Effector memory CD4-positive, alpha-beta T cell (primary cell): Measurements from ENCODE around the gene IL20.

Experiments
- DNase-seq, 3 donors: peaks; one replicate each; pipeline ENCODE4 v3.0.0-alpha.2; 2020
- H3K27ac ChIP-seq: 2 replicates; pipeline ENCODE4 v1.7.0; 2013; ENCODE audit warnings: mild to moderate bottlenecking, low read length, moderate library complexity; ENCODE audit not compliant: insufficient read depth, poor library complexity, severe bottlenecking
- H3K27me3 ChIP-seq: replicated peaks from 2 replicates; pipeline ENCODE4 v1.7.0; 2013; ENCODE audit warnings: mild to moderate bottlenecking, low read length; ENCODE audit not compliant: insufficient read depth, control insufficient read depth, poor library complexity, severe bottlenecking
- H3K36me3 ChIP-seq: 2 replicates; pipeline ENCODE4 v1.7.0; 2013; ENCODE audit warnings: mild to moderate bottlenecking, low read length, moderate library complexity; ENCODE audit not compliant: control insufficient read depth, insufficient read depth
- H3K4me1 ChIP-seq: 2 replicates; pipeline ENCODE4 v1.7.0; 2013; ENCODE audit warnings: low read length, mild to moderate bottlenecking; ENCODE audit not compliant: control insufficient read depth, insufficient read depth, poor library complexity, severe bottlenecking
- H3K4me3 ChIP-seq: 2 replicates; pipeline ENCODE4 v1.7.0; 2013; ENCODE audit warnings: low read length, low read depth, mild to moderate bottlenecking; ENCODE audit not compliant: insufficient read depth, poor library complexity, severe bottlenecking
- H3K9me3 ChIP-seq: 2 replicates; pipeline ENCODE4 v1.7.0; 2013; ENCODE audit warnings: mild to moderate bottlenecking, low read length, moderate library complexity; ENCODE audit not compliant: control insufficient read depth

The IL20 gene

DNA sequence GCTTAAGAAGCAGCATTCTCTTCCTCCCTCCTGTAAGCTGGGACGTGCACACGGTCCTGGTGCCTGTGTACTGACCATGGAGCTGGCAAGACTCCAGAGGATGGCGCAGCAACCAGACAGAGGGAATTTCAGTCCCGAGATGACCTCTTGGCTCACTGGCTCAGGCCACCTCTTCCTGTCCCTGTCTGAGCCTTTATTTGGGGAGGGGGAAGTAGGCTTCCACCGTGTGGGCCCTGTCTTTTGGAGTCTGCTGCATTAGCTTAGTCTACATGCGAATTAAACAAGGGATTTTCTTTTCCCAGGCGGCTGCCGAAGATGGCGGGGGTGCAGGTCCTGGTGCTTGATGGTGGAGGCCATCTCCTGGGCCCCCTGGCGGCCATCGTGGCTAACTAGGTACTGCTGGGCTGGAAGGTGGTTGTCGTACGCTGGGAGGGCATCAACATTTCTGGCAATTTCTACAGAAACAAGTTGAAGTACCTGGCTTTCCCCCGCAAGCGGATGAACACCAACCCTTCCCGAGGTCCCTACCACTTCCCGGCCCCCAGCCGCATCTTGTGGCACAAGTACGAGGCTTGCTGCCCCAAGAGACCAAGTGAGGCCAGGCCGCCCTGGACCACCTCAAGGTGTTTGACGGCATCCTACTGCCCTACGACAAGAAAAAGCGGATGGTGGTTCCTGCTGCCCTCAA, 42.0 kb downstream of the IL20 start:
- Histone ChIP-seq H3K9me3 (no peaks in the 10 kb centered on the region), H3K36me3 (peaks cover 65% of the 10 kb centered on the region), H3K27me3 (no peaks in the 10 kb centered on the region), H3K4me3 (no peak overlapping the region), H3K27ac (peak overlapping the region; percentile 14), H3K4me1 (peaks cover 61% of the 10 kb centered on the region)
- DNase-seq = no peak

DNA sequence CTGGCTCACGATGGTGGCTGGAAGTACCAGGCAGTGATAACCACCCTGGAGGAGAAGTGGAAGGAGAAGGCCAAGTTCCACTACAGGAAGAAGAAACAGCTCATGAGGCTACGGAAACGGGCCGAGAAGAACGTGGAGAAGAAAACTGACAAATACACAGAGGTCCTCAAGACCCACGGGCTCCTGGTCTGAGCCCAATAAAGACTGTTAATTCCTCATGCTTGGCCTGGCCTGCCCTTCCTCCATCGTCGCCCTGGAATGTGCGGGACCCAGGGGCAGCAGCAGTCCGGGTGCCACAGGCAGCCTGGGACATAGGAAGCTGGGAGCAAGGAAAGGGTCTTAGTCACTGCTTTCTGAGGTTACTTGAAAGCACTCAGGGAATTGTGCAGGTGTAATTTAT, 42.6 kb downstream of the IL20 start:
- peaks cover 67% of the 10 kb centered on the region for H3K4me1 ChIP-seq
- no peaks in the 10 kb centered on the region for H3K27me3 ChIP-seq
- peaks cover 65% of the 10 kb centered on the region for H3K36me3 ChIP-seq
- DNase-seq = no peak
- no peaks in the 10 kb centered on the region for H3K9me3 ChIP-seq
- no peak overlapping the region for H3K4me3 ChIP-seq
- no peak overlapping the region for H3K27ac ChIP-seq

GRCh38 chr1:206909161-206909882, 43.9 kb downstream of the IL20 start:
- peaks cover 62% of the 10 kb centered on the region for H3K36me3 ChIP-seq
- peaks cover 68% of the 10 kb centered on the region for H3K4me1 ChIP-seq
- peak overlapping the region; percentile 47 for H3K4me3 ChIP-seq
- peak overlapping the region; percentile 49 for H3K27ac ChIP-seq
- peak; percentile 24 to 38 (median 36) for DNase-seq
- no peaks in the 10 kb centered on the region for H3K9me3 ChIP-seq
- H3K27me3 ChIP-seq = no peaks in the 10 kb centered on the region

DNA sequence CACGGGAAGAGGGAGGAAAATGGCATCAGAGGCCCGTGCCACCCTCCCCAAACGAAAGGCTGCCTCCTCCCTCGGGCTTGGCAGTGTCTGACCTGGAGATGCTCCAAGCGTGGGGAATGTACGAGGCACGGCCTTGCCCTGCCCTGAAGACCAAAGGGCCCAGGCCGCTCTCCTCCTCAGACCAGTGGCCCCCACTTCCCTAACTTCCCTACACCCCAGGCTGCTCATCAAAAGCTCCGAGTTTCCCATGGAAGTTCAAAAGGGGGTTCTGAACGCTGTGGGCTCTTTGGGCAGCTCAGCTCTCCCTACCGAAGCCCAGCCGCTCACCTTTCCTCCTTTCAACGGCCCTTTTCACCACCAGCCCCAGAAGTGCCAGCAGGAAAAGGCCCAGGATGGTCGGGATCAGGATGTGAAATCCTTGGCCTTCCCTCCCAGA, 44.5 kb downstream of the IL20 start:
- peaks cover 60% of the 10 kb centered on the region for H3K36me3 ChIP-seq
- no peaks in the 10 kb centered on the region for H3K9me3 ChIP-seq
- H3K27me3 ChIP-seq = no peaks in the 10 kb centered on the region
- peak overlapping the region; percentile 47 for H3K4me3 ChIP-seq
- no peak overlapping the region for H3K27ac ChIP-seq
- peaks cover 71% of the 10 kb centered on the region for H3K4me1 ChIP-seq
- no peak for DNase-seq

DNA sequence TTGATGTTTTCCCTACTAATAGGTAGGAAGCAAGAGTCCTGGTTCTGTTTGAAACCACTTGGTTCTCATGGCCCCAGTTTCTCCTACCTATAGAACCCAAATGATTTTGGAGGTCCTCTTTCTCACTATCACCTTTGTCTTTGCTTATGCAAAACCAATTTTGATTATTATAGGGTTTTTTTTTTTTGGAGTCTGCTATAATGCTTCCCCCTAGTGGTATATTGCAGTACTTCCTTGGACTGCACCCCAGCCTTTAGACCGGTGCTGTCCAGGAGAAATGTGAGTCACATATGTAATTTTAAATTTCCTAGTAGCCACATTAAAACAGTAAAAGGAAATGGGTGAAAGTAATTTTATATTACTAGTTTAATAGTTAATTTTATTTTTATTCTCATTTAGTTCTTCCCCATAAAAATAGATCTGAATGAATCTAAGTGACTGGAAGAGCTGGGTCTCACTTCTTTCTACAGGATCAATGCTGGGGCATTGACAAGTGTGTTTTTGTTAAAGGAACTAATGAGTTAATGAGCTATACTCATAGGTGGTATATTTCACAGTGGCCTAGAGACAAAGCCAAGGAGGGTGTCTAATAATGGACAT, 45.7 kb downstream of the IL20 start:
- Histone ChIP-seq H3K36me3 (peaks cover 64% of the 10 kb centered on the region), H3K4me3 (no peak overlapping the region), H3K27ac (no peak overlapping the region), H3K9me3 (no peaks in the 10 kb centered on the region), H3K27me3 (no peaks in the 10 kb centered on the region), H3K4me1 (peaks cover 71% of the 10 kb centered on the region)
- DNase-seq = no peak

- no peaks in the 10 kb centered on the region for H3K27me3 ChIP-seq
- H3K27ac ChIP-seq = peak overlapping the region; percentile 19
- peaks cover 73% of the 10 kb centered on the region for H3K4me1 ChIP-seq
- H3K36me3 ChIP-seq = peaks cover 67% of the 10 kb centered on the region
- no peak overlapping the region for H3K4me3 ChIP-seq
- peak; percentile 25 to 54 (median 41) for DNase-seq
- no peaks in the 10 kb centered on the region for H3K9me3 ChIP-seq
These were observed 47.1 kb downstream of the IL20 start for GRCh38 chr1:206912445-206913095.

GRCh38 chr1:206913766-206914537, 48.5 kb downstream of the IL20 start:
- Histone ChIP-seq H3K4me1 (peaks cover 74% of the 10 kb centered on the region), H3K27me3 (no peaks in the 10 kb centered on the region), H3K36me3 (peaks cover 57% of the 10 kb centered on the region), H3K27ac (peak overlapping the region; percentile 15), H3K4me3 (no peak overlapping the region), H3K9me3 (no peaks in the 10 kb centered on the region)
- no peak for DNase-seq

DNA sequence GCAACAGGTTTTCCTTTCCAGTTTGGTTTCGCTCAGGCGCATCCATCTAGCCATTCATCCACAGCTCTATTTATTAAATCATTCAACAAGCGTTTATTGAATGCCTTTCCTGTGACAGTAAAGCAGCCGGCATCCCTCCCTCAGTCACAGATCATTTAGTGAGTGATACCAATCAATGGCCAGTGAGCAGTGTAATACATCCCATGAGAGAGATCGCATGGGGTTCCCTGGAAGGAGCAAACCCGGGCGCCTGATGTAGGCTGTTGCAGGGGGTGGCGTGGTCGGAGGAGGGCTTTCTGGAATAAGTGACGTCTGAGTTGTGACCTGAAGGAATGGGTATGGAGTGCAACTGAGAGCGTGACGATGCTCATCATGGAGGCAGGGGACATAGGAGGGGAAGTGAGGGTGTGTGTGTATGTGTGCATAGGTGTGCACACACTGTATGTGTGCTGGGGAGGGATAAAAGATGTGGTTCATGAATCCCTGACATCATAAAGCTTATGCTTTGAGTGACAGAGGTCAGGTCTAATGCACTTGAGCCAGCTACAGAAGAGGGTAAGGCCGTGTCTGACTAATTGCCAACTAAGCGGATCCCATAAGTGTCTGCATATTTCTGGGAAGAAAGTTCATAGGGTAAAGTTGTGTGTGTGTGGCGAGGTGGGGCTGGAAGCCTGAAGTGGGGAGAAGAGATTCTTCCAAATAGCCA, 49.8 kb downstream of the IL20 start:
- no peak for DNase-seq
- peaks cover 65% of the 10 kb centered on the region for H3K4me1 ChIP-seq

More for the DNA sequence above, 49.8 kb downstream of the IL20 start:
- H3K36me3 ChIP-seq = peaks cover 52% of the 10 kb centered on the region
- peak overlapping the region; percentile 15 for H3K27ac ChIP-seq
- no peak overlapping the region for H3K4me3 ChIP-seq
- H3K9me3 ChIP-seq = no peaks in the 10 kb centered on the region
- no peaks in the 10 kb centered on the region for H3K27me3 ChIP-seq
